ENCODE data around the gene ZMAT3. TPM values are rescaled to one million over a fixed set of nuclear protein-coding genes. Genes with fewer than 3 reads are reported as not detected.

The ZMAT3 gene
- polyA plus RNA-seq, 1 of the 3 experiments (the other 2 are of a cell fraction), result 11.9 TPM

GRCh38 chr3:179028408-179028807, 43.2 kb downstream of the ZMAT3 start:
- peaks cover 34% of the 10 kb centered on the region for H3K79me2 ChIP-seq (ENCODE audit: insufficient read depth)
- TF ChIP-seq FOXM1 (IDR thresholded peaks at IDR 0.05; ENCODE audit: low read depth), result no peak
- no peak for TF ChIP-seq SIN3A (IDR thresholded peaks at IDR 0.05; ENCODE audit: borderline replicate concordance, low read depth, low read length)
- no peak for TF ChIP-seq FOSL2 (IDR thresholded peaks at IDR 0.05; ENCODE audit: borderline replicate concordance, low read depth)
- WGBS (ENCODE audit: low lambda C conversion rate), result no CpG with 5 or more reads among the region's 1 CpG
- H3K36me3 ChIP-seq (replicated peaks in 1 of 2; ENCODE audit: control insufficient read depth in 1 of 2, insufficient read depth in 2 of 2, low read length in 1 of 2), result peaks cover 36 to 38% of the 10 kb centered on the region in 2 experiments
- no peak for DNase-seq
- H4K20me1 ChIP-seq (ENCODE audit: insufficient read depth), result peaks cover 10% of the 10 kb centered on the region; the same call in 1 of the 2 replicates
- peaks cover 11% of the 10 kb centered on the region for H3F3A ChIP-seq (replicated peaks; ENCODE audit: insufficient read depth)
- H3K9me2 ChIP-seq, result no peaks in the 10 kb centered on the region
- ChIA-PET POLR2A (interaction anchor here (0.6 kb wide), 1 partner anchor 1961 kb away, joined by 4 read pairs; no protein-coding TSS in a partner anchor), CTCF (interaction anchor here (1.1 to 4.0 kb wide), 2 partner anchors 13 to 373 kb away, joined by 3 to 32 read pairs; no protein-coding TSS in a partner anchor)
- H3K27me3 ChIP-seq (ENCODE audit: insufficient read depth), result no peaks in the 10 kb centered on the region
- no peak overlapping the region for H3K4me3 ChIP-seq (ENCODE audit: low read depth in 2 of 2, low read length in 1 of 2)
- H3K9me3 ChIP-seq, result no peaks in the 10 kb centered on the region
- H2AFZ ChIP-seq (ENCODE audit: low read depth), result no peak overlapping the region
- H3K9ac ChIP-seq, result no peak overlapping the region
- H3K27ac ChIP-seq (ENCODE audit: low read depth in 2 of 2, low read length in 1 of 2), result no peak overlapping the region
- no peak overlapping the region for H3K4me2 ChIP-seq
- 0 out of 4 replicates have a peak, but pooled peaks cover 0 to 6% of the 10 kb centered on the region in 2 experiments for H3K4me1 ChIP-seq (ENCODE audit: control insufficient read depth in 1 of 2, insufficient read depth in 2 of 2, low read depth in 1 of 2, low read length in 1 of 2)

- ChIA-PET CTCF (interaction anchor here (0.8 to 4.0 kb wide), 5 partner anchors 12 to 295 kb away, joined by 3 to 32 read pairs (median 3); no protein-coding TSS in a partner anchor), POLR2A (no interaction called here)
- TF ChIP-seq FOXJ3 (CRISPR knock-in tag; IDR thresholded peaks at IDR 0.05) (no peak), CHD2 (IDR thresholded peaks at IDR 0.05; ENCODE audit: low read length, partially characterized antibody) (no peak), ELF1 (IDR thresholded peaks at IDR 0.05) (no peak), PBX3 (IDR thresholded peaks at IDR 0.05) (no peak)
- H2AFZ ChIP-seq (ENCODE audit: low read depth), result no peak overlapping the region
- peak overlapping the region; percentile 19 to 45; a peak in 2 of 4 replicates for H3K27ac ChIP-seq (ENCODE audit: low read depth in 2 of 2, low read length in 1 of 2)
- no peak for DNase-seq
- 0 out of 4 replicates have a peak, but pooled peaks cover 0 to 6% of the 10 kb centered on the region in 2 experiments for H3K4me1 ChIP-seq (ENCODE audit: control insufficient read depth in 1 of 2, insufficient read depth in 2 of 2, low read depth in 1 of 2, low read length in 1 of 2)
- H3K4me2 ChIP-seq, result peak overlapping the region; percentile 19; the same call in 1 of the 2 replicates
- H3K79me2 ChIP-seq (ENCODE audit: insufficient read depth), result peaks cover 31% of the 10 kb centered on the region
- WGBS (ENCODE audit: low lambda C conversion rate), result 70% methylated on average over 7 of the region's 7 CpGs
- H3K36me3 ChIP-seq (replicated peaks in 1 of 2; ENCODE audit: control insufficient read depth in 1 of 2, insufficient read depth in 2 of 2, low read length in 1 of 2), result peaks cover 41 to 43% of the 10 kb centered on the region in 2 experiments
- no peaks in the 10 kb centered on the region for H3K27me3 ChIP-seq (ENCODE audit: insufficient read depth)
- H3K9ac ChIP-seq, result no peak overlapping the region
- no peaks in the 10 kb centered on the region for H3K9me2 ChIP-seq
- H3K4me3 ChIP-seq (ENCODE audit: low read depth in 2 of 2, low read length in 1 of 2), result no peak overlapping the region
- H3F3A ChIP-seq (replicated peaks; ENCODE audit: insufficient read depth), result peaks cover 14% of the 10 kb centered on the region
- H4K20me1 ChIP-seq (ENCODE audit: insufficient read depth), result peaks cover 9% of the 10 kb centered on the region; the same call in 1 of the 2 replicates
- H3K9me3 ChIP-seq, result no peaks in the 10 kb centered on the region
Observed at GRCh38 chr3:179027326-179027900, 44.2 kb downstream of the ZMAT3 start.

- peak; percentile 38; the same call in 1 of the 2 replicates for TF ChIP-seq FOSL2 (IDR thresholded peaks at IDR 0.05; ENCODE audit: borderline replicate concordance, low read depth)
- no peak for TF ChIP-seq EP300 (IDR thresholded peaks at IDR 0.05; ENCODE audit: borderline replicate concordance in 1 of 2, low read depth in 1 of 2, low read length in 1 of 2)
- Histone ChIP-seq H3K4me3 (ENCODE audit: low read depth in 2 of 2, low read length in 1 of 2) (no peak overlapping the region), H3K4me2 (0 out of 2 replicates have a peak overlapping the region, but pooled peaks have one; percentile 20), H3F3A (replicated peaks; ENCODE audit: insufficient read depth) (peaks cover 18% of the 10 kb centered on the region), H3K27me3 (ENCODE audit: insufficient read depth) (no peaks in the 10 kb centered on the region), H3K36me3 (replicated peaks in 1 of 2; ENCODE audit: control insufficient read depth in 1 of 2, insufficient read depth in 2 of 2, low read length in 1 of 2) (peaks cover 43 to 47% of the 10 kb centered on the region in 2 experiments), H3K79me2 (ENCODE audit: insufficient read depth) (peaks cover 31% of the 10 kb centered on the region), H3K9me2 (no peaks in the 10 kb centered on the region), H3K4me1 (ENCODE audit: control insufficient read depth in 1 of 2, insufficient read depth in 2 of 2, low read depth in 1 of 2, low read length in 1 of 2) (0 out of 4 replicates have a peak, but pooled peaks cover 0 to 6% of the 10 kb centered on the region in 2 experiments), H2AFZ (ENCODE audit: low read depth) (no peak overlapping the region), H4K20me1 (ENCODE audit: insufficient read depth) (peaks cover 9% of the 10 kb centered on the region; the same call in 1 of the 2 replicates), H3K9me3 (no peaks in the 10 kb centered on the region), H3K9ac (no peak overlapping the region), H3K27ac (ENCODE audit: low read depth in 2 of 2, low read length in 1 of 2) (peak overlapping the region in 1 of 2 experiments; percentile 45; a peak in 2 of 4 replicates)
- DNase-seq, result no peak
- POLR2A ChIA-PET, result no interaction called here
- CTCF ChIA-PET, result interaction anchor here (0.7 to 4.0 kb wide), 5 partner anchors 11 to 295 kb away, joined by 3 to 32 read pairs (median 3); no protein-coding TSS in a partner anchor
- WGBS (ENCODE audit: low lambda C conversion rate), result 94% methylated on average over 2 of the region's 2 CpGs
Observed at GRCh38 chr3:179026636-179027035, 45.0 kb downstream of the ZMAT3 start.

All from SK-N-SH (cell line).